Pancreas (tissue), 10 donors: ENCODE data around the gene GRIN3B. TPM values are rescaled to one million over a fixed set of nuclear protein-coding genes. Genes with fewer than 3 reads are reported as not detected.
A peak's percentile ranks its signal among the peaks of the same experiment; 100 is the strongest.

Experiments
- ATAC-seq, 4 donors: fragments of 200-7000 bp; cut with Tn5 transposase; one replicate each; pipeline versions ENCODE4 v1.8.0 to v1.9.1; 2020; ENCODE audit warnings: mild to moderate bottlenecking in 4 of 4, moderate library complexity in 4 of 4
- DNase-seq, 6 donors: peaks; one replicate each; pipeline ENCODE4 v3.0.0-alpha.2; 2020
- FAIRE-seq: peaks from 2 replicates; lab custom pipeline; 2012; peaks lifted over from hg19 to GRCh38; lab: Jason Lieb, UNC
- H3K27ac ChIP-seq, 4 donors: fragments of 200-600 bp; sonication (generic); 1 replicate in 3 of 4; 2 replicates in 1 of 4; pipeline versions ENCODE4 v1.5.0 to v1.8.0; 2020
- H3K27me3 ChIP-seq, 4 donors: fragments of 200-600 bp; one replicate each; pipeline ENCODE4 v1.8.0; 2021
- H3K36me3 ChIP-seq, 3 donors: fragments of 200-600 bp; sonication (generic) in 1 of 3; one replicate each; pipeline versions ENCODE4 v1.5.0 to v1.8.0; 2020 to 2021
- H3K4me1 ChIP-seq, 3 donors: fragments of 200-600 bp; one replicate each; pipeline ENCODE4 v1.8.0; 2021
- H3K4me3 ChIP-seq, 4 donors: fragments of 200-600 bp; sonication (generic) in 2 of 4; one replicate each; pipeline versions ENCODE4 v1.5.0 to v1.8.0; 2020 to 2021
- H3K9me3 ChIP-seq, 4 donors: fragments of 200-600 bp; one replicate each; pipeline ENCODE4 v1.8.0; 2021
- CTCF ChIP-seq, 4 donors: fragments of 200-600 bp; sonication (generic) in 3 of 4; IDR thresholded peaks; one replicate each; pipeline versions ENCODE4 v1.5.0 to v1.8.0; 2021; ENCODE audit warnings: antibody characterized with exemption in 4 of 4
- WGBS, 2 donors: extraction: QIAGEN DNeasy Blood & Tissue Kit; methylation state at CpG; one replicate each; pipeline ENCODE4 v1.1.7; 2013; 5-methylcytosine and 5-hydroxymethylcytosine counted together
- intact Hi-C, 3 donors: fragments of 100-400 bp; cut with DNase I; formaldehyde crosslinking; loops; one replicate each; pipeline versions ENCODE4 v1.11.1 to v1.14.2; 2022
- polyA plus RNA-seq, 2 donors: library from polyadenylated mRNA; stranded (reverse); fragments of 200-250 nt; gene quantifications; one replicate each; pipeline ENCODE4 v1.2.3, GENCODE V29; 2013
- total RNA-seq, 6 donors: library from RNA; stranded (reverse); fragmentation: NEBNext Ultra II Directional in 4 of 6; extraction: Animal tissue kit (Norgen Biotek cat#: 25700) in 4 of 6; gene quantifications; one replicate each; pipeline versions ENCODE4 v1.2.1 to v1.2.4, GENCODE V29; 2021 to 2023
- donor health status: healthy with polysubstance abuse.
- donor health status: DM: no; HTN: no; CAD: no; lungs with moderate emphysema.
- donor health status: DM: no; HTN: no; CAD: no.
- donor health status: control.
- donor health status: control.
- donor health status: Bipolar disorder and iron deficiency.
- donor health status: DM: yes; HTN: yes; CAD: no.
- donor health status: DM: no; HTN: no; CAD: no.
- donor health status: DM: no; HTN: no; CAD: no.
- donor health status: DM: yes; HTN: yes; CAD: no.

GRIN3B gene
- total and polyA plus RNA-seq, 8 donors: 0.08 to 0.09 TPM; not detected in 6

- no peaks in the 10 kb centered on the region for H3K27me3 ChIP-seq
- H3K4me1 ChIP-seq: no peaks in the 10 kb centered on the region
- H3K4me3 ChIP-seq: no peak overlapping the region
- FAIRE-seq (no peak), ATAC-seq (no peak), DNase-seq (peak in 2 of 6 donors; percentile 22 to 63)
- WGBS, 2 donors: 89 to 91% methylated on average over 31 of the region's 31 CpGs
- peaks cover 0 to 9% (median 0%) of the 10 kb centered on the region in 3 donors for H3K36me3 ChIP-seq
- H3K9me3 ChIP-seq: no peaks in the 10 kb centered on the region
- no peak overlapping the region for H3K27ac ChIP-seq
- intact Hi-C loops: no loop called here
- no peak for TF ChIP-seq CTCF (IDR thresholded peaks at IDR 0.05)
Observed at GRCh38 chr19:962683-963400, 37.4 kb upstream of the GRIN3B start.

DNA sequence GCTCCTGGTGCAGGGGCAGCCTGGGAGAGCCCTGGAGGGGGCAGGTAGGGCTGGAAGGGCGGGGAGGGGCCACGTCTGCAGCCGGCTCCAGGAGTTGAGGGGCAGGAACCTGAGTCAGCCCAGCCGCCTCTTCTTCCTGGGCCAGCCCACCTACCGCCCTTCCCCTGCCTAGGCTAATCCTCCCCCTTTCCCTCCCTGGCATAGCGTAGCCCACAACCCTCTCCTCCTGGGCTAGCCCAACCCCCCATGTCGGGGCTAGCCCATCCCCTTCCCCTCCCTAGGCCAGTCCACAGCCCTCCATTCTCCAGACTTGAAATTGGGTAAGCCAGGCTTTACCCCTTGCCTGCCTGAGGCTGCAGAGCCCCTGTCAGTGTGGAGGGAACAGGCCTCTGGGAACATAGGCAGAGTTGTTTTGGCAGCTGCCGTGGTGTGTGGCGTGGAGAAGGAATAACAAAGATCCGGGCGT lies 36.7 kb upstream of the GRIN3B start:
- no peak for TF ChIP-seq CTCF (IDR thresholded peaks at IDR 0.05)
- H3K27me3 ChIP-seq: no peaks in the 10 kb centered on the region
- H3K4me3 ChIP-seq: no peak overlapping the region
- no peak overlapping the region for H3K27ac ChIP-seq
- no peak for ATAC-seq
- WGBS, 2 donors: 85 to 92% methylated on average over 9 to 11 of the region's 11 CpGs
- FAIRE-seq: no peak
- no peaks in the 10 kb centered on the region for H3K9me3 ChIP-seq
- peaks cover 0 to 9% (median 0%) of the 10 kb centered on the region in 3 donors for H3K36me3 ChIP-seq
- no peaks in the 10 kb centered on the region for H3K4me1 ChIP-seq
- intact Hi-C loops: no loop called here
- DNase-seq: peak in 1 of 6 donors; percentile 63

- Histone ChIP-seq H3K27me3 (no peaks in the 10 kb centered on the region), H3K4me1 (no peaks in the 10 kb centered on the region), H3K36me3 (peaks cover 0 to 9% (median 0%) of the 10 kb centered on the region in 3 donors), H3K4me3 (no peak overlapping the region), H3K27ac (no peak overlapping the region), H3K9me3 (no peaks in the 10 kb centered on the region)
- intact Hi-C loops: no loop called here
- ATAC-seq (no peak), DNase-seq (peak in 2 of 6 donors; percentile 20 to 52), FAIRE-seq (no peak)
- TF ChIP-seq CTCF (IDR thresholded peaks at IDR 0.05): no peak
- WGBS, 2 donors: 96 to 97% methylated on average over 16 of the region's 16 CpGs
Observed at GRCh38 chr19:964116-964520, 36.1 kb upstream of the GRIN3B start.

DNA sequence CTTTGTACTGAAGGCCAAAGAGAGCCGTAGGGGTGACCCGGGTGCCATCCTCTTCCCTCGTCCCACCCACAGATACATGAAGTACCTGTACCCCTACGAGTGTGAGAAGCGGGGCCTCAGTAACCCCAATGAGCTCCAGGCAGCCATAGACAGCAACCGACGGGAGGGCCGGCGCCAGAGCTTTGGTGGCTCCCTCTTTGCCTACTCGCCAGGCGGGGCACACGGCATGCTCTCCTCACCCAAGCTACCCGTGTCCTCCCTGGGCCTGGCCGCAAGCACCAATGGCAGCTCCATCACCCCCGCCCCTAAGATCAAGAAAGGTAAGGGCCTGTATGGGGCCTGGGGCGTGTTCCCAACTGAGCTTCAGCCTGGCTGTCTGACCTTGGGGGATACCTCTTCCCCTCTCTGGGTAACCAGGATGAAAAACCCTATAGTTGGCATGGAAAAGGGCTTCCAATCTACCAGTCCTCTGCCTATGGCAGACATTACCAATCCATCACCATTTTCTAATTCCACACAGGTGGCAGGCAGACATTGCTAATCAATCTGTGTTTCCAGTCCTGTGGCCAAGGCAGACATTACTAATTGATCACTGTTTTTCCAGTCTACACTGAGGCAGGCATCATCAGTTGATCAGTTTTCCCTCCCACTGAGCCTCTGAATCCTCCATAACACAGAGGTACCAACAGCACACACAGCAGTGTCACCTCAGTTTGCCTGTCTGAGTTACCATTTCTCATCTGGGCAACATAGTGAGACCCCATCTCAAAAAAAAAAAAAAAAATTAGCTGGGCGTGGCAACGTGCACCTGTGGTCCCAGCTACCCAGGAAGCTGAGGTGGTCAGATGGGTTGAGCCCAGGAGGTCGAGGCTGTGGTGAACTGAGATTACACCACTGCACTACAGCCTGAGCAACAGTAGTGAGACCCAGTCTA lies 35.2 kb upstream of the GRIN3B start:
- no peak overlapping the region for H3K27ac ChIP-seq
- peak in 1 of 6 donors; percentile 65 for DNase-seq
- H3K4me1 ChIP-seq: no peaks in the 10 kb centered on the region
- no peaks in the 10 kb centered on the region for H3K27me3 ChIP-seq
- H3K36me3 ChIP-seq: peaks cover 0 to 9% (median 0%) of the 10 kb centered on the region in 3 donors
- H3K9me3 ChIP-seq: no peaks in the 10 kb centered on the region
- no peak for ATAC-seq
- H3K4me3 ChIP-seq: no peak overlapping the region
- FAIRE-seq: no peak
- intact Hi-C loops: no loop called here
- TF ChIP-seq CTCF (IDR thresholded peaks at IDR 0.05): no peak
- 97 to 98% methylated on average over 19 of the region's 19 CpGs for WGBS, 2 donors
